ENCODE results near the gene ZC3H12D. TPM values are rescaled to one million over a fixed set of nuclear protein-coding genes. Genes with fewer than 3 reads are reported as not detected.
A peak's percentile ranks its signal among the peaks of the same experiment; 100 is the strongest.

The ZC3H12D gene
- total RNA-seq, 3 donors from 2014 or later (not counting 1 experiment from before 2014, with no cell fraction given), result 0.49 to 7.7 (median 4.1) TPM

GRCh38 chr6:149431905-149432775 is 52.7 kb downstream of the ZC3H12D start:
- DNase-seq (peak; percentile 82 to 92), ATAC-seq (peak; percentile 83 to 98 (median 95))
- Mint-ChIP-seq H3K36me3 (no peaks in the 10 kb centered on the region), H3K9me3 (no peaks in the 10 kb centered on the region), H3K4me1 (peaks cover 0 to 7% of the 10 kb centered on the region in 2 donors), H3K27me3 (ENCODE audit: low read depth in 2 of 2) (no peaks in the 10 kb centered on the region), H3K27ac (no peak overlapping the region), H3K4me3 (no peak overlapping the region)
- Histone ChIP-seq H3K4me1 (ENCODE audit: control insufficient read depth, insufficient read depth, low read length) (peaks cover 4% of the 10 kb centered on the region), H3K27me3 (ENCODE audit: control insufficient read depth, insufficient read depth, low read length) (no peaks in the 10 kb centered on the region), H3K9me3 (ENCODE audit: control insufficient read depth, insufficient read depth, low read length) (no peaks in the 10 kb centered on the region), H3K4me3 (ENCODE audit: low read length) (no peak overlapping the region), H3K27ac (ENCODE audit: low read length) (no peak overlapping the region), H3K36me3 (ENCODE audit: control insufficient read depth, insufficient read depth, low read length) (no peaks in the 10 kb centered on the region)
- intact Hi-C loops (cut with micrococcal nuclease), result loop anchor here (1.0 to 5.0 kb wide), 4 partner anchors 241 to 870 kb away; no protein-coding TSS in a partner anchor
- TF ChIP-seq CTCF (IDR thresholded peaks at IDR 0.05), result peak; percentile 95
- WGBS (ENCODE audit: insufficient coverage), result 28% methylated on average over 16 of the region's 19 CpGs

- no peak overlapping the region for H3K27ac Mint-ChIP-seq
- Histone ChIP-seq H3K4me3 (ENCODE audit: low read length) (no peak overlapping the region), H3K27me3 (ENCODE audit: control insufficient read depth, insufficient read depth, low read length) (no peaks in the 10 kb centered on the region), H3K4me1 (ENCODE audit: control insufficient read depth, insufficient read depth, low read length) (peaks cover 4% of the 10 kb centered on the region), H3K36me3 (ENCODE audit: control insufficient read depth, insufficient read depth, low read length) (no peaks in the 10 kb centered on the region), H3K9me3 (ENCODE audit: control insufficient read depth, insufficient read depth, low read length) (no peaks in the 10 kb centered on the region), H3K27ac (ENCODE audit: low read length) (no peak overlapping the region)
- H3K9me3 Mint-ChIP-seq, result no peaks in the 10 kb centered on the region
- WGBS (ENCODE audit: insufficient coverage), result 95% methylated on average over 26 of the region's 26 CpGs
- DNase-seq (no peak), ATAC-seq (no peak)
- no peaks in the 10 kb centered on the region for H3K36me3 Mint-ChIP-seq
- TF ChIP-seq CTCF (IDR thresholded peaks at IDR 0.05), result no peak
- intact Hi-C loops (cut with micrococcal nuclease), result loop anchor here (5.0 kb wide), 1 partner anchor 867 kb away; no protein-coding TSS in a partner anchor
- no peak overlapping the region for H3K4me3 Mint-ChIP-seq
- peaks cover 0 to 2% of the 10 kb centered on the region in 2 donors for H3K27me3 Mint-ChIP-seq (ENCODE audit: low read depth in 2 of 2)
- H3K4me1 Mint-ChIP-seq, result peaks cover 0 to 5% of the 10 kb centered on the region in 2 donors
These were observed 55.1 kb downstream of the ZC3H12D start for GRCh38 chr6:149429427-149430360.

DNA sequence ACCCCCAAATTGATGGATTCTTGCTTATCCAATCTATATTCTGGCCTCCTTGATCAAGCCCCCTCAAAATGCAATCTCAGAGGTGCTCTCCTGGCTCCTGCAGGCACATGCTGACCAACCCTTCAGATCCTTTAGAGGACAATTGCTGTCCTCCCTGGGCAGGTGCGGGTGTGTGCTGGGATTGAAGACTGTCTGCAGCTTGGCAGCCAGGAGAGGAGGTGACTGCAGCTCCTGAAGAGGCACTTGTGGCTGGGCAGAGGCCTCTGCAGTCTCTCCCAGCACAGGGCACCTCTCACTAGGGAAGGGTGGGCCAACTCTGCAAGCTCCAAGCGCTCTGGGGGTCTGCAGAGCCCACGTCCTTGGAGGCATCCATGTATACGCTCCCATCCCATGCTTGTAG is 56.2 kb downstream of the ZC3H12D start:
- H3K27me3 ChIP-seq (ENCODE audit: control insufficient read depth, insufficient read depth, low read length), result no peaks in the 10 kb centered on the region
- no peak for TF ChIP-seq CTCF (IDR thresholded peaks at IDR 0.05)
- peaks cover 0 to 2% of the 10 kb centered on the region in 2 donors for H3K27me3 Mint-ChIP-seq (ENCODE audit: low read depth in 2 of 2)
- no peak overlapping the region for H3K4me3 ChIP-seq (ENCODE audit: low read length)
- H3K9me3 ChIP-seq (ENCODE audit: control insufficient read depth, insufficient read depth, low read length), result no peaks in the 10 kb centered on the region
- WGBS (ENCODE audit: insufficient coverage), result 86% methylated on average over 4 of the region's 4 CpGs
- no peak for ATAC-seq
- H3K4me1 Mint-ChIP-seq, result peaks cover 0 to 5% of the 10 kb centered on the region in 2 donors
- no peak overlapping the region for H3K4me3 Mint-ChIP-seq
- H3K36me3 Mint-ChIP-seq, result no peaks in the 10 kb centered on the region
- no peak overlapping the region for H3K27ac Mint-ChIP-seq
- no peaks in the 10 kb centered on the region for H3K36me3 ChIP-seq (ENCODE audit: control insufficient read depth, insufficient read depth, low read length)
- H3K4me1 ChIP-seq (ENCODE audit: control insufficient read depth, insufficient read depth, low read length), result peaks cover 4% of the 10 kb centered on the region
- no peak for DNase-seq
- intact Hi-C loops (cut with micrococcal nuclease), result no loop called here
- H3K27ac ChIP-seq (ENCODE audit: low read length), result no peak overlapping the region
- no peaks in the 10 kb centered on the region for H3K9me3 Mint-ChIP-seq
